ENCODE measurements around the gene SFXN3. TPM values are rescaled to one million over a fixed set of nuclear protein-coding genes. Genes with fewer than 3 reads are reported as not detected.
A peak's percentile ranks its signal among the peaks of the same experiment; 100 is the strongest.

The SFXN3 gene
- total RNA-seq, 1 donor from 2014 or later: 0.09 TPM

DNA sequence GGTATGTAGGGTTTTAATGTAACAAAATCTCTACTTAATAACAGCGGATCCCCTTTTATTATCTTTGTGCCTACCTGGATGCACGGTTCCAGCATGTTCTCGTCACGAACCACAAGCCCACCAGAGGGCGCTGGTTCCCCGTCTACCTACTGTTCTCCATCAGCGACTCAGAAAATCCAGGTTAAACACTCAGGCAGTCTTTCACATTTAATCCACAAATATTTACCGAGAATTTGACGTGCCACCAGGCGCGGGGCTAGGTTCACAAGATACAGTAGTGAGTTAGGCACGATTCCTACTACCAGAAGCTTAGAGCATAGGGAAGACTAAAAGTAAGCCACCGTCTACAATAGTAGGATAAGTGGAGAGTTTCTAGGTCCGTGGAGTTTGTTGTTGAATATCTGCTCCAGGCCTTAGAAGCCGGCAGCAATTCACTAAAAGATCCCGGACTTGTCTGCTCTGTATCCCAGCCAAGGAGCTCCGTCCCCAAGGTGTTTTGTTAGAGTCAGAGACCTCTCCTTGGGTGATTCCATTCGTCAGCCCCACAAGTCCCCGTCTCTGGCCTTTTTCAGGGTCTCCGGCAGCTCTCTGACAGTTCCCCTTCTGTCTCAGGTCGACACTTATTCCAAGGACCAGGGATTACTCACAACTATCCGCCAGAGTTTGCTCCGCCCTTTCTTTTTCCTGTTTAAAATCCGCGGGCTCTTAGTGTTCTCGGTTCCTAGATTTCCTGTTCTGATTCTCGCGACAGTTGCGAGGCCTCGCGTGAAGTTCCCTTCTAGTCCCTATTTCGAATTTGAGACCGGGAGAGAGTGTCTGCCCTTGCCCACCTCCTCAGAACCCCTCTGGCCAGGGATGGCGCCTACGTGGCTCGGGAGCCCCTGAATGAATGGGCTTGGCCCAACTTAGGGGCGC lies 29.3 kb downstream of the SFXN3 start:
- Histone ChIP-seq H3K27ac (no peak overlapping the region), H3K27me3 (peaks cover 43% of the 10 kb centered on the region), H3K4me1 (peaks cover 28% of the 10 kb centered on the region), H3K9ac (peak overlapping the region; percentile 69), H4K20me1 (ENCODE audit: low read depth) (peaks cover 64% of the 10 kb centered on the region), H3K4me2 (peak overlapping the region; percentile 88), H3F3A (ENCODE audit: low read depth) (peaks cover 36% of the 10 kb centered on the region), H2AFZ (replicated peaks) (peak overlapping the region; percentile 97), H3K4me3 (peak overlapping the region; percentile 85), H3K79me2 (ENCODE audit: low read depth) (peaks cover 23% of the 10 kb centered on the region), H3K36me3 (no peaks in the 10 kb centered on the region), H3K9me3 (ENCODE audit: low read depth) (no peaks in the 10 kb centered on the region)
- peak; percentile 95 for DNase-seq (ENCODE audit: low spot score)
- Mint-ChIP-seq H3K36me3 (peaks cover 1% of the 10 kb centered on the region), H3K27ac (peak overlapping the region; percentile 96), H3K27me3 (ENCODE audit: insufficient read depth, low read depth) (peaks cover 21% of the 10 kb centered on the region), H3K4me1 (peaks cover 46% of the 10 kb centered on the region), H3K9me3 (no peaks in the 10 kb centered on the region), H3K4me3 (peak overlapping the region; percentile 96)
- TF ChIP-seq EZH2 (IDR thresholded peaks at IDR 0.05): no peak
- TF ChIP-seq, protein P1, sequence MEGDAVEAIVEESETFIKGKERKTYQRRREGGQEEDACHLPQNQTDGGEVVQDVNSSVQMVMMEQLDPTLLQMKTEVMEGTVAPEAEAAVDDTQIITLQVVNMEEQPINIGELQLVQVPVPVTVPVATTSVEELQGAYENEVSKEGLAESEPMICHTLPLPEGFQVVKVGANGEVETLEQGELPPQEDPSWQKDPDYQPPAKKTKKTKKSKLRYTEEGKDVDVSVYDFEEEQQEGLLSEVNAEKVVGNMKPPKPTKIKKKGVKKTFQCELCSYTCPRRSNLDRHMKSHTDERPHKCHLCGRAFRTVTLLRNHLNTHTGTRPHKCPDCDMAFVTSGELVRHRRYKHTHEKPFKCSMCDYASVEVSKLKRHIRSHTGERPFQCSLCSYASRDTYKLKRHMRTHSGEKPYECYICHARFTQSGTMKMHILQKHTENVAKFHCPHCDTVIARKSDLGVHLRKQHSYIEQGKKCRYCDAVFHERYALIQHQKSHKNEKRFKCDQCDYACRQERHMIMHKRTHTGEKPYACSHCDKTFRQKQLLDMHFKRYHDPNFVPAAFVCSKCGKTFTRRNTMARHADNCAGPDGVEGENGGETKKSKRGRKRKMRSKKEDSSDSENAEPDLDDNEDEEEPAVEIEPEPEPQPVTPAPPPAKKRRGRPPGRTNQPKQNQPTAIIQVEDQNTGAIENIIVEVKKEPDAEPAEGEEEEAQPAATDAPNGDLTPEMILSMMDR (IDR thresholded peaks at IDR 0.05): peak; percentile 97
- no peak for TF ChIP-seq EZH2phosphoT487 (IDR thresholded peaks at IDR 0.05)

DNA sequence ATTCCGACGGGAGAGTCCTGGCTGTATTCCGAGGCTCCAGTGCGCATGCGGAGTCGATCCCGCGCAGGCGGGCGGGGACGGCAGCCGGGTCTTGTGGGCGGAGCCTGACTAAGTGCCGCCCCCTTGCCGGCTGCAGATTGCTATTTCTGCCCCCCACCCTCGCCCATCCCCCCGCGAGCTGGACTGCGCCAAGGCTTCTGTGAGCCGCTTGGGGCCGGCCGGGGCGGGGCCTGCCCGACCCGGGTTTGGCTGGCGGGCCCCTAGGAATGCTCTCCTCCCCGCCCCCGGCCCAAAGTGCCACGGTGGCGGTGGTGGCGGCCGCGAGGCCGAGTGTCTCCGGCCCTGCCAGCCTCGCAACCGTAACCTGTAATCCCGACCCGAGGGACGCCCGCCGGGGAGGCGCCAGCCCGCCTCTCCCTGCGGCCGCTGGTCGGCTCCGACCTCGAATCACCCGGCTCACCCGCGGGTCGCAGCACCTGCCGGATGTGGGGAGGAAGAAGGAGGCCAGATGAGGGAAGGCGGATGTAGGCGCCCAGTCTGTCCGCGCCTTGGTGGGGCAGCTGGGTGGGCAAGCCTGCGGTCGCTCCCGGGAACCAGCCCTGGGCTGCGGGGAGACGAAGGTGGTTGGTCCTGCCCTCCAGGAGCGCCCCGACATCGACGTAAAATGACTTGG lies 30.1 kb downstream of the SFXN3 start:
- H3K4me3 ChIP-seq: peak overlapping the region; percentile 85
- no peaks in the 10 kb centered on the region for H3K9me3 Mint-ChIP-seq
- peak; percentile 98 for DNase-seq (ENCODE audit: low spot score)
- peak overlapping the region; percentile 97 for H2AFZ ChIP-seq (replicated peaks)
- peaks cover 29% of the 10 kb centered on the region for H3K27me3 Mint-ChIP-seq (ENCODE audit: insufficient read depth, low read depth)
- peak overlapping the region; percentile 96 for H3K4me3 Mint-ChIP-seq
- H3K27ac ChIP-seq: peak overlapping the region; percentile 47
- no peaks in the 10 kb centered on the region for H3K9me3 ChIP-seq (ENCODE audit: low read depth)
- H3K4me2 ChIP-seq: peak overlapping the region; percentile 88
- H3K36me3 ChIP-seq: no peaks in the 10 kb centered on the region
- H3K36me3 Mint-ChIP-seq: no peaks in the 10 kb centered on the region
- TF ChIP-seq EZH2 (IDR thresholded peaks at IDR 0.05) (peak; percentile 57), EZH2phosphoT487 (IDR thresholded peaks at IDR 0.05) (peak; percentile 56)
- TF ChIP-seq, protein P1 (IDR thresholded peaks at IDR 0.05): no peak
- H3K4me1 Mint-ChIP-seq: peaks cover 54% of the 10 kb centered on the region
- H3K27me3 ChIP-seq: peaks cover 50% of the 10 kb centered on the region
- peaks cover 28% of the 10 kb centered on the region for H3K4me1 ChIP-seq
- H3K9ac ChIP-seq: peak overlapping the region; percentile 69
- peak overlapping the region; percentile 96 for H3K27ac Mint-ChIP-seq
- H3F3A ChIP-seq (ENCODE audit: low read depth): peaks cover 36% of the 10 kb centered on the region
- peaks cover 23% of the 10 kb centered on the region for H3K79me2 ChIP-seq (ENCODE audit: low read depth)
- H4K20me1 ChIP-seq (ENCODE audit: low read depth): peaks cover 62% of the 10 kb centered on the region

DNA sequence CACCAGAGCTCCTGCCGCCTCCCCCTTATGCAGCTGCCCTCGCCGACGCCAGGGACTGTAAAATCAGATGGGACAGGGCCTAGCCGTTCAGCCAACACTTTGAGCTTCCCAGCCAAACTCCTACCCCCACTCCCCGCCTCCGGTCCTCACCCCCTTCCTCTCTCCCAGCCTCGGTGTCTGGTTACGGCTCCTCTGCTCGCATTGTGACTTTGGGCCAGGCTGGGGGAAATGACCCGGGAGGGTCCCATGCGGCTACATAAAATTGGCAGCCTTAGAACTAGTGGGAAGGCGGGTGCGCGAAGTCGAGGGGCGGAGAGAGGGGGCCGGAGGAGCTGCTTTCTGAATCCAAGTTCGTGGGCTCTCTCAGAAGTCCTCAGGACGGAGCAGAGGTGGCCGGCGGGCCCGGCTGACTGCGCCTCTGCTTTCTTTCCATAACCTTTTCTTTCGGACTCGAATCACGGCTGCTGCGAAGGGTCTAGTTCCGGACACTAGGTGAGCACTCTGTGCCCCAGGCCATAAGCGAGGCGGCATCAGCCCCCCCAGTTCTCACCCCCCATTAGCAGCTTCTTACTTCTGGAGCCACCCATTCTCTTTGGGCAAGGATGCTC lies 30.7 kb downstream of the SFXN3 start, which contains the start of gene KAZALD1:
Gene KAZALD1, plus strand, starts transcription at position 366 of the 608 bp plus-strand sequence. CDS start 604 bp downstream, outside the sequence.
- H3K36me3 Mint-ChIP-seq: no peaks in the 10 kb centered on the region
- H3K27me3 ChIP-seq: peaks cover 57% of the 10 kb centered on the region
- H3K4me2 ChIP-seq: peak within 1 kb of the TSS; percentile 88
- TF ChIP-seq EZH2phosphoT487 (IDR thresholded peaks at IDR 0.05) (peak; percentile 39), EZH2 (IDR thresholded peaks at IDR 0.05) (peak; percentile 2)
- TF ChIP-seq, protein P1 (IDR thresholded peaks at IDR 0.05): no peak
- H3K4me1 ChIP-seq: peaks cover 32% of the 10 kb centered on the region
- H3K27ac Mint-ChIP-seq: peak within 1 kb of the TSS; percentile 96
- peaks cover 23% of the 10 kb centered on the region for H3K79me2 ChIP-seq (ENCODE audit: low read depth)
- DNase-seq (ENCODE audit: low spot score): peak; percentile 86
- H3K4me1 Mint-ChIP-seq: peaks cover 56% of the 10 kb centered on the region
- H3K9me3 Mint-ChIP-seq: no peaks in the 10 kb centered on the region
- peaks cover 32% of the 10 kb centered on the region for H3K27me3 Mint-ChIP-seq (ENCODE audit: insufficient read depth, low read depth)
- H3K4me3 ChIP-seq: peak within 1 kb of the TSS; percentile 85
- H2AFZ ChIP-seq (replicated peaks): peak within 1 kb of the TSS; percentile 97
- H3K36me3 ChIP-seq: no peaks in the 10 kb centered on the region
- H3K9ac ChIP-seq: peak within 1 kb of the TSS; percentile 69
- peak within 1 kb of the TSS; percentile 47 for H3K27ac ChIP-seq
- peaks cover 36% of the 10 kb centered on the region for H3F3A ChIP-seq (ENCODE audit: low read depth)
- peak within 1 kb of the TSS; percentile 96 for H3K4me3 Mint-ChIP-seq
- no peaks in the 10 kb centered on the region for H3K9me3 ChIP-seq (ENCODE audit: low read depth)
- peaks cover 56% of the 10 kb centered on the region for H4K20me1 ChIP-seq (ENCODE audit: low read depth)
